Activated naive CD8-positive, alpha-beta T cell (primary cell): Measurements from ENCODE around the gene TBC1D26.
"Not testable (repeated sequence)": the region's sequence is repeated elsewhere in the genome, so short reads cannot be mapped to it uniquely, and the experiment has no call there.

Source experiments
- H3K27ac Mint-ChIP-seq: one replicate; pipeline ENCODE4 v1.8.0; 2021; ENCODE audit warnings: mixed read lengths
- H3K27me3 Mint-ChIP-seq: one replicate; pipeline ENCODE4 v1.8.0; 2021; ENCODE audit warnings: mixed read lengths
- H3K36me3 Mint-ChIP-seq: one replicate; pipeline ENCODE4 v1.8.0; 2021; ENCODE audit warnings: mixed read lengths
- H3K4me1 Mint-ChIP-seq: one replicate; pipeline ENCODE4 v1.8.0; 2021; ENCODE audit warnings: low read depth, mixed read lengths
- H3K4me3 Mint-ChIP-seq: one replicate; pipeline ENCODE4 v1.8.0; 2021; ENCODE audit warnings: mild to moderate bottlenecking, mixed read lengths
- H3K9me3 Mint-ChIP-seq: one replicate; pipeline ENCODE4 v1.8.0; 2021; ENCODE audit warnings: low read depth, mixed read lengths

TBC1D26 gene

DNA sequence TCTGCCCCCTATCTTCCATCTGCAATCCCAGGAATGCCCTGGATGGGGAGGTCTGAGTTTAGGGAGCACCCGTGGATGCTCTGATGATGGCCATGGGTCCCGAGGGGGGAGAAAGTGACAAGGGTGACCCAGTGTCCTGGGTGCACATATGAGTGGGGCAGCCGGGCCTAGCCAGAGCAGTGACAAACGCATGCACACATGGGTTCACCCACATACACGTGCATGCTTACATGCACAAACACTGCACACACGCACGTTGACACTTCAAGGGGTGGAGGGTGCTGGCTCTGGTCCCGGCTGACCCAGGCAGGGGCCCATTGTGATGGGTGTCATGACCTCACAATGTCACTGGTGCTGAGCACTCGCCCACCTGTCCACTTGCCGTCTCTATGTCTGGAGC lies at the start of gene TBC1D26:
Gene TBC1D26 (plus strand): TSS at position 384 of the 400 bp plus-strand sequence. CDS start 3,066 bp downstream, outside the sequence.
- H3K9me3 Mint-ChIP-seq, H3K36me3 Mint-ChIP-seq, H3K27me3 Mint-ChIP-seq, H3K4me3 Mint-ChIP-seq, H3K4me1 Mint-ChIP-seq, H3K27ac Mint-ChIP-seq: not testable (repeated sequence)

DNA sequence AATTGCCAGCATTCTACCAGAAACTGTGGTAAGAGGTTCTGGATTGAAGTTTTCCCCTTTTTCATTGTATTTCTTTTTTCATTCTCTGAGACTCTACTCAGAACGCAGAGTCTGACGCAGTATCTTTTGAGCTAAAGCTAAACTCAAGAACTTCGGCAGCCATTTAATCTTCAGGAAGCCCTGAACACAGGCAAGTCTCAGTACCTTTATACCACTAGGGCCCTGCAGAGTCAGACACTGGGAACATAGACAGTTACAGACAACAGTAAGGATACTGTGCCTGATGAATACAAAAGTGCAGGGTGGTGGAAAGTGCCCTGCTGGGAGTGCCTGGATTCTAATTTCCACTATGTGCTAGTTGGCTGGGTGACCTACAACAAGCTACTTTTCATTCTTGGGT lies 48.9 kb upstream of the TBC1D26 start:
- H3K27ac Mint-ChIP-seq, H3K27me3 Mint-ChIP-seq, H3K9me3 Mint-ChIP-seq, H3K36me3 Mint-ChIP-seq: not testable (repeated sequence)
- Mint-ChIP-seq H3K4me3 (peak overlapping the region; percentile 86), H3K4me1 (peaks cover 17% of the 10 kb centered on the region)

DNA sequence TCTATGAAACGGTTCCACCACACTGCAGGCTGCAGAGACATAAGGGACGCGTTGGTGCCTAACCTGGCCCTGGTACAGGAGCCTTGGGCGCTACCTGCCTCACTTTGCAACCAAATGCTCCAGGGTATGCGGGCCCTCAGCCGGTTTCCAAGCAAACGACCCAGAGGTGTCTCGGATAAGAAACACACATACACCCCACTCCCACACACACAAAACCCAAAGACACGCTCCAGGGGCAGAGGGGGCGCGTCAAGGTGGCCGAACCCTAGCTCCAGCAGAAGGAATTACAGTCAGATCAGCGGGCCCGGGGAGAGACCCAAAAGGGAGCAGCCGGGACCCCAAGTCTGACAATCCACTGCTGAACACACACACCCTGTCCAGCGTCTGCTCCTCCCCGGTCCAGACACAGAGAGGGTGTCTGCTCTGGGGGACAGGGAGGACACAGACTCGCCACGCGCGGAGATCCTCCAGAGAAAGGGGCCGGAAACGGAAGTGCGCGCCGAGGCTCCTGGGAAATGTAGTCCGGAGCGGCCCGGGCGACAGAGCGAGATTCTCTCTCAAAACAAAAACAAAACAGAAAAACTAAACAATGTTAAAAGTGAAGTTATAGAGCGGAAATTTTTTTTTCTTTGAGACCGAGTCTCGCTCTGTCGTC lies 48.1 kb upstream of the TBC1D26 start, which contains the start of gene TRIM16:
Gene TRIM16 (minus strand): TSS at position 488 of the 655 bp plus-strand sequence. CDS start 32,702 bp downstream, outside the sequence.
- Mint-ChIP-seq H3K27ac (peak within 1 kb of the TSS; percentile 90), H3K4me1 (peaks cover 17% of the 10 kb centered on the region), H3K4me3 (peak within 1 kb of the TSS; percentile 86)
- H3K36me3 Mint-ChIP-seq, H3K9me3 Mint-ChIP-seq, H3K27me3 Mint-ChIP-seq: not testable (repeated sequence)

DNA sequence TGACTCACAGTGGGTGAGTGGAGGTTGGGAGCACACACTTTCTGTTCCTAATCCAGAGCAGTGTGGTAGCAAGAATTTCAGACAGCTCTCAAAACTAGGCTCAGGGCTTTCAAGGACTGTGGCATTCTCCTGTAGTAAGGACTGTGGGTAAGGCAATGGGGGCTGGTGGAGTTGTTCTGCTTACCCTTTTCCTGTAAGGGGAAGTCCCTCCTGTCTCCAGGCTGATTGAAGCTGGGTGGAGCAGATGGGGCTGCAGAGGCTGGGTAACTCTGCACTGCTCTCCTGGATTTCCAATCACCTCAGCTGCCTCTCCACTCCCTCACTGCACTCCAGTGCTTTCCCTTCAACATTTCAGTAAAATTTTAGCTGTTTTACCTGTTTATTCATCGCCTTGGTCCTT lies 44.6 kb upstream of the TBC1D26 start:
- not testable (repeated sequence) for H3K36me3 Mint-ChIP-seq, H3K4me3 Mint-ChIP-seq, H3K27ac Mint-ChIP-seq, H3K9me3 Mint-ChIP-seq, H3K27me3 Mint-ChIP-seq
- peaks cover 17% of the 10 kb centered on the region for H3K4me1 Mint-ChIP-seq

DNA sequence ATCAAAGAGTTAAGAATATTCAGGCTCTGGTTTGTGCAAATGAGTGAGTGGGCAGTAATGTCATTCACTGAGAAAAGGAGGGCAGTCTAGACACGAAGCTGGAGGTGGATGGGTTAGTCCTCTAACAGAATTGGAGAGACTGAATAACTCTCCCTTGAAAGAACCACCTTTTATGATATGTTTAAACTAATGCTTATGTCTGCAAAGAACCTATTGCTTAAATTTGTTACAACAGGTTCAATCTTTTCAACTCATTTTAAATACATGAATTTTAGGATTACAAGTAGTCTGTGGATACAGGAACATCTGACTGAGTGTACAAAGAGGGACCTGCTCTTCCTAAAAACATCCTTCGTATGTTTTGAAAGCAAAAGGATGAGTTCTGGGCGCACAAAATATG lies 33.1 kb upstream of the TBC1D26 start:
- peaks cover 16% of the 10 kb centered on the region for H3K4me1 Mint-ChIP-seq
- peak overlapping the region; percentile 93 for H3K27ac Mint-ChIP-seq
- not testable (repeated sequence) for H3K9me3 Mint-ChIP-seq, H3K36me3 Mint-ChIP-seq, H3K27me3 Mint-ChIP-seq
- peak overlapping the region; percentile 96 for H3K4me3 Mint-ChIP-seq

DNA sequence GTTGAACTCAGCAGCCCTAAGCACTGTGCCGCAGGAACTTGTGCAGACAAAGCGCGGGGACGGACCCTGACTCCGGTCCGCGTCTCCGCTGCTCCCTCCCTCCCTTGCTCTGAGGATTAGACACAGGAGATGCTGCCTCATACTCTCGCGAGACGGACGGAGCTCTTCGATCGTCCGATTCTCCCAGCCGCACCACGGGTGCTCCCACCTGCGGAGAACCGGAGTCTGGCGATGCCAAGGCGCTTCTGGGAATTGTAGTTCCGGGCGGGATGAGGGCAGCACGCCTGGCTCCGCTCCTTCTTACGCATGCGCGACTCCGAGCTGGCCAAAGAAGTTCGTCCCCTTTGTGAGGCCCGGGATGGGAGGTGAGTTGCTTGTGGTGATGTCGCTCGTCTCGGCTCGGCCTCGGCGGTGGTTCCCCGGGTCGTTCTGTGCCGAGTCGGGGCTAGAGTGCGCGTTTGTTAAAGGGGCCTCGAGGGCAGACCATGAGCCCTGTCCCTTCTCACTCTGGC lies 32.6 kb upstream of the TBC1D26 start, which contains the start of gene ZNF286A:
Gene ZNF286A (plus strand): TSS at position 340 of the 512 bp plus-strand sequence. CDS start 578 bp downstream, outside the sequence.
- H3K9me3 Mint-ChIP-seq, H3K27me3 Mint-ChIP-seq, H3K36me3 Mint-ChIP-seq: not testable (repeated sequence)
- H3K27ac Mint-ChIP-seq = peak within 1 kb of the TSS; percentile 93
- peak within 1 kb of the TSS; percentile 96 for H3K4me3 Mint-ChIP-seq
- peaks cover 16% of the 10 kb centered on the region for H3K4me1 Mint-ChIP-seq

DNA sequence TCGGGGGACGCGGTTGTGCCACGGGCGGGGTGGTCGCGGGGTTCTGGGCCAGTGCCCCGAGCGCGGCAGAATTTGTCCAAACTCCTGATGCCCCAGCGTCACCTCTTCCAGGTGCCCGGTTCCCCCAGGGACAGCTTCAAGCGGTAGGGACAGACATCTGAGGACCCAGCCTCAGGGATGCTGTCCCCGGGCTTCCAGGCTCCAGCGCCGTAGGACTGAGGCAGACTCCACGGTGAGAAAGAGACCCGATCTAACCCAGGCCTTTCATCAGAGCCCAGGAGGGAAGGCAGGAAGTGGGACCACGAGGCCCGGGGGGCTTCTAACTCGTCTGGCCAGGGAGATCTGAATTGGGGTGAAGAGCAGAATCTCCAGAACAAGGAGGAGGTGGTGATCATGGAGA lies 32.1 kb upstream of the TBC1D26 start:
- peak overlapping the region; percentile 93 for H3K27ac Mint-ChIP-seq
- H3K4me3 Mint-ChIP-seq = peak overlapping the region; percentile 96
- not testable (repeated sequence) for H3K9me3 Mint-ChIP-seq, H3K27me3 Mint-ChIP-seq, H3K36me3 Mint-ChIP-seq
- H3K4me1 Mint-ChIP-seq = peaks cover 16% of the 10 kb centered on the region

DNA sequence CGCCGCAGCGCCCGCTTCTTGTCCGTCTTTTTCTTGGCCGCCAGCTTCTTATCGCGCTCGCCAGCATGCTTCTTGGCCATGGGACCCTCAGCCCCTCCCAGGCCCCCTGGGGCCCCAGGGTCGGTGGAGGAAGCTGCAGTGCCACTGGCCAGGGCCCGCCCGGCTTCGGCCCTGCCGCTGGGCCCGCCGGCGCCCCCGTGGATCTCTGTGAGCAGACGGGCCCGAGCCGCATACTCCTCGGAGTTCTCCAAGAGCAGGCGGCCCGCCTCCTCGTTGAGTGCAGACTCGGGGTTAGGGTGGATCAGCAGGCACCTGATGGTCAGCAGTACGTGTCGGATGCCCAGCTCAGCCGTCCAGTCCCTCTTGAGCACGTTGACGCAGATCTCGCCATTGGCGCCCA lies 27.8 kb upstream of the TBC1D26 start:
- not testable (repeated sequence) for H3K4me3 Mint-ChIP-seq, H3K4me1 Mint-ChIP-seq, H3K27me3 Mint-ChIP-seq, H3K9me3 Mint-ChIP-seq, H3K27ac Mint-ChIP-seq
- H3K36me3 Mint-ChIP-seq = peaks cover 26% of the 10 kb centered on the region

DNA sequence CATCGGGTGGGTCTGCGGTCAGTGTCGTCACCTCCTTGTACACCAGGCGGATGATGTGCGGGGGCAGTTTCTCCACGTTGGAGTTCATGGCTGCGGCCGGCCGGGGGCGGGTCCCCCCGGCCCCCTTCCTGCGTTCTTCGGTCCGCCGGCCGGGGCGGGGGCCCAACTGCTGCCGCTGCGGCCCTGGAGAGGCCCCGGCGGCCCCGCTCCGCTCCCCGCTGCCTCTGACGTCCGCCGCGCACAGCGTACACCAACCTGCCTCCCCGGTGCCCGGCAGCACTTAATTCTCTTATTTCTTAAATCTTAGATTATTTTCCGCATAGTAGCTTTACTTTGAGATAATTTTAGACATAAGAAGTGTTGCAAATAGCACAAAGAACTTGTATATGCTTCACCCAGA lies 27.3 kb upstream of the TBC1D26 start:
- not testable (repeated sequence) for H3K27ac Mint-ChIP-seq, H3K27me3 Mint-ChIP-seq, H3K4me1 Mint-ChIP-seq, H3K4me3 Mint-ChIP-seq
- Mint-ChIP-seq H3K9me3 (peaks cover 11% of the 10 kb centered on the region), H3K36me3 (peaks cover 31% of the 10 kb centered on the region)

DNA sequence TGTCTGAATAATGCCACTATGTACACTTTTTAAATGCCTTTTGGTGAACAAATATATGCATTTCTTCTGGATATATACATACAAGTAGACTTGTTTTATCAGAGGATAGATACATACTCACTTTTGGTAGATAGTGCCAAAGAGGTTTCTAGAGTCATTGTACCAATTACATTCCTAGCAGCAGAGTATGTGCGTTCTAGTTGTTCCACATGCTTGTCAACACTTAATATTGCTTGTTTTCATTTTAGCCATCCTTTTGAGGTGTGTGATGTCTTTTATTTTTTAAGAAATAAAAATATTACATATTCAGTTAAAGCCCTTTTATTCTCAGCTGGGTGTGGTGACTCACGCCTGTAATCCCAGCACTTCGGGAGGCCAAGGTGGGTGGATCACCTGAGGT lies 23.2 kb upstream of the TBC1D26 start:
- H3K4me3 Mint-ChIP-seq, H3K4me1 Mint-ChIP-seq, H3K27me3 Mint-ChIP-seq, H3K27ac Mint-ChIP-seq: not testable (repeated sequence)
- Mint-ChIP-seq H3K36me3 (peaks cover 36% of the 10 kb centered on the region), H3K9me3 (peaks cover 16% of the 10 kb centered on the region)

DNA sequence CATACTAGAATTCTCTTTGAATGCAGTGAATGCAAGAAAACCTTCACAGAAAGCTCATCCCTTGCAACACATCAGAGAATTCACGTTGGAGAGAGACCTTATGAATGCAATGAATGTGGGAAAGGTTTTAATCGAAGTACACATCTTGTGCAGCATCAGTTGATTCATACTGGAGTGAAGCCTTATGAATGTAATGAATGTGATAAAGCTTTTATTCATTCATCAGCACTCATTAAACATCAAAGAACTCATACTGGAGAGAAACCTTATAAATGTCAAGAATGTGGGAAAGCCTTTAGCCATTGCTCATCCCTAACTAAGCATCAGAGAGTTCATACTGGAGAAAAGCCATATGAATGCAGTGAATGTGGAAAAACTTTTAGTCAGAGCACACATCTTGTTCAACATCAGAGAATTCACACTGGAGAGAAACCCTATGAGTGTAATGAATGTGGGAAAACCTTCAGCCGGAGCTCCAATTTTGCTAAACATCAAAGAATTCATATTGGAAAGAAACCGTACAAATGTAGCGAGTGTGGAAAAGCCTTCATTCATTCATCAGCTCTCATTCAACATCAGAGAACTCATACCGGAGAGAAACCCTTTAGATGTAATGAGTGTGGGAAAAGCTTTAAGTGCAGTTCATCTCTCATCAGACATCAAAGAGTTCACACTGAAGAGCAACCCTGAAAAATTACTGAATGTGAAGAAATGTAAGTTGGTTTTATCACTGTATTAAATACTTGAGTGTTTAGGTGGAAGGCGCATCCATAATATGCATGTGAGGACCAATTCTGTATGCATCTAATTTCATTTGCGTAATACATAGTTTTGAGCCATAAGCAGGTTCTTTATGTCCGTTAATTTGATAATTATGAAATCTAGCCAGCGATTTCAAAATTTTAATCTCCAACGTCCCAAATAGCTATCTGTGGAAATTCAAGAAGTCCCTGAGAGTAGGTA lies 15.2 kb upstream of the TBC1D26 start:
- not testable (repeated sequence) for H3K4me1 Mint-ChIP-seq, H3K4me3 Mint-ChIP-seq, H3K27me3 Mint-ChIP-seq, H3K27ac Mint-ChIP-seq
- Mint-ChIP-seq H3K9me3 (peaks cover 12% of the 10 kb centered on the region), H3K36me3 (peaks cover 33% of the 10 kb centered on the region)

DNA sequence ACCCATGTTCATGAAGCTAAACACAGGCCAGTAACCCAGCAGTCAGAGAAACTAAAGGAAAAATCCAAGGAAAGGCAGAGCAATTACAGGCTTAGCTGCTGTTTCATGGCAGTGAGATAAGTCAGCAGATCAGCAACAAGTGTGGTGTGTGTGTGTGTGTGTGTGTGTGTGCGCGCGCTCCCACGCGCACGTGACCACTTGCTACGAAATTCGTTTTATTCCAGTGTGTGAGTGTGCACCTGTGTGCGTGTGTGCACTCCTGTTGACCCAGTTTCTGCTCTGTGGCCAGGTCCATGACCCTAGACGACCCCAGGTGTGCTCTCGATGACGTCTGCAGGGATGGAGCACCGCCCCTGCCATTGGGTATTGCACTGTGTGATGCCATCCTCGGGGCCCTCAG lies 1.5 kb upstream of the TBC1D26 start:
- not testable (repeated sequence) for H3K4me3 Mint-ChIP-seq

DNA sequence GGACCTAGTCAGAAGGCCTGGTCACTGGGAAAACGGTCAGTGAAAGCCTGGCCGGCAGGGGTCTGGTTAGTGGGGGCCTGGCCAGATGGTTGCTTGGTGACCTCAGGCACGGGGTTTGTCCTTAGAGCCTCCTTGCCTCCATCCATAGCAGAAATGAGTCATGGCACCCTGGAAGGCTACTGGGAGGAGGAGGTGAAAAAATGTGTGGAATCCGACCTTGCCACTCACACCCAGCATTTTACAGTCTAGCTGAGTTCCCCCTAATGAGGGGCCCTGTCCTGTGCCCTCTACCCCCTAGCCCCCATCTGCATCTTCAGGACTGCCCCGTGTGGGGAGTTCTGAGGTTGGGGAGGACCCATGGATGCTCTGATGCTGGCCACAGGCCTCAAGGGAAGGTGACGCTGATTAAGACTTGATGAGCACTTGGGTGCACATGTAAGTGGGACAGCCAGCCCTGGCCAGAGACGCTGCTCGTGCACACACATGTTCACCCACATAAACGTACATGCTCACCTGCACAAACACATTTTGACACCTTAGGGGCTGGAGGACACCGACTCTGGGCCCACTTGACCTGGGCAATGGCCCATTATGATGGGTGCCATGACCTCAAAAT lies 1.2 kb downstream of the TBC1D26 start:
- H3K4me1 Mint-ChIP-seq, H3K9me3 Mint-ChIP-seq, H3K27me3 Mint-ChIP-seq, H3K27ac Mint-ChIP-seq, H3K36me3 Mint-ChIP-seq, H3K4me3 Mint-ChIP-seq: not testable (repeated sequence)

More for the DNA sequence above, 1.5 kb upstream of the TBC1D26 start:
- not testable (repeated sequence) for H3K4me1 Mint-ChIP-seq, H3K9me3 Mint-ChIP-seq, H3K27me3 Mint-ChIP-seq, H3K27ac Mint-ChIP-seq, H3K36me3 Mint-ChIP-seq

DNA sequence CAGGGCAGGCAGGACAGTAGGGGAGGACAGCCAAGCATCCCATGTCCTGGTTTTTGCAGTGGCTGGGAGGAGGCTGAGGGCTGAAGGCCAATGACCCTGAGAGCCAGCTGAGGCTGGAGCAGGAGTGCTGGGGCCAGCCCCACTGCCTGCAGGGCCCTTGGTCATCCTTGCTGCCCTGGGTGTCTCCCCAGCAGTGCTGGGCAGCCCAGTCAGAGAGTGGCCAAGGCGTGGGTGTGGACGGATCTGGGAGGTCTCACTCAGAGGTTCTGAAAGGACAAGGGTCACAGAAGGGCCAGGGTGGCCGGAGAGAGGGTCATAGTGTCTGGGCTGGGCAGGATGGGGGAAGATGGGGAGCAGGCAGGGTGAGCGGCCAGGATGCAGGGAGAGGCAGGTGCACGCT lies 4.5 kb downstream of the TBC1D26 start:
- H3K27me3 Mint-ChIP-seq, H3K36me3 Mint-ChIP-seq, H3K4me1 Mint-ChIP-seq: not testable (repeated sequence)

DNA sequence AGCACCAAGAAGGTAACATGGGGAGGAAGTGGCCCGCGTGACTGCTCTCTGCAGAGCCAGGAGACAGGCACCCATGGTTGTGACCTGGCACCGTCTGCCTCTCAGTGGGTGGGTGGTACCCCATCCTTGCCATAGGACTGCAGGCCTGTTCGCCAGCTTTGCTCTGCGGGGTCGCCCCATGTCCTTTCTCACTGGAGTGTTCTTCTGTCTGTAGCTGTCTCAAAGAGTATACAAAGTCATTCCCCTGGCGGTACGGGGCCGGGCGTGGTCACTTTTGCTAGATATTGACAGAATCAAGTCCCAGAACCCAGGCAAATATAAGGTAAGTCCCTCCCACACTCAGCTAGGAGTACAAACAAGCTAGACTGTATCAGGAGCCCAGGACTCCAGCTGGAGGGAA lies 6.0 kb downstream of the TBC1D26 start:
- H3K4me3 Mint-ChIP-seq = no peak overlapping the region
- H3K36me3 Mint-ChIP-seq = no peaks in the 10 kb centered on the region
- no peaks in the 10 kb centered on the region for H3K4me1 Mint-ChIP-seq
- H3K9me3 Mint-ChIP-seq = no peaks in the 10 kb centered on the region
- peaks cover 2% of the 10 kb centered on the region for H3K27me3 Mint-ChIP-seq
- no peak overlapping the region for H3K27ac Mint-ChIP-seq

More for the DNA sequence above, 4.5 kb downstream of the TBC1D26 start:
- not testable (repeated sequence) for H3K27ac Mint-ChIP-seq, H3K4me3 Mint-ChIP-seq, H3K9me3 Mint-ChIP-seq
